GM12891 (cell line): ENCODE data around the gene RUNX3.

Experiments used
- POLR2A ChIP-seq: IDR thresholded peaks from 2 replicates; pipeline ENCODE4 v1.6.1; 2011; ENCODE audit warnings: low read depth, low read length, control low read depth
- POLR2AphosphoS5 ChIP-seq: IDR thresholded peaks from 2 replicates; pipeline ENCODE4 v1.6.1; 2011; ENCODE audit warnings: low read depth, low read length, control low read depth

DNA sequence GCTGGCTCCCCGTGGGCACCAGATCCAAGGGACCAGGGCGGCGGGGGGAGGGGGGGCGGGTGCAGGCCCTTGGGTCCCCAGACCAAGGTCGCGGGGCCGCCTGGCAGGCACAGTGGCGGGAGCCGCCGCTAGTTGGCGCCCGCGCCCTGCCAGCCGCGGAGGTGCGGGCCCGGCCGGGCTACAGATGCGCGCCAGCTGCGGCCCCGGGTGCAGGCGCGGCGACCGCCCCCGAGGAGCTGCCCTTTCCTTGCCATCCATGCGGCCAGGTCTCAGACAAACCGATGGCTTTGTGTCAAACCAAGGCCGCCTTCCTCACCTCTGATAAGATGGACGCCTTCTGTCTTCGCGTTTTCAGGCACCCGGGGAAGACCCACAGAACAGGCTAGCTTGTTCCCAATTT lies 2.2 kb upstream of the RUNX3 start:
- no peak for TF ChIP-seq POLR2A
- no peak for TF ChIP-seq POLR2AphosphoS5
